Right lobe of liver (tissue), 4 donors: Measurements from ENCODE around the gene TBC1D8.

Experiments
- POLR2A ChIP-seq: fragments of 450-650 bp; IDR thresholded peaks from one replicate; pipeline ENCODE4 v1.6.1; 2017; ENCODE audit warnings: antibody characterized with exemption, mild to moderate bottlenecking
- TF ChIP-seq, protein P1 (sequence below), 4 donors: fragments of 200-600 bp in 3 of 4; fragments of 450-650 bp in 1 of 4; IDR thresholded peaks; one replicate each; pipeline versions ENCODE4 v1.5.1 to v1.8.0; 2016 to 2022; ENCODE audit warnings: antibody characterized with exemption in 4 of 4, mild to moderate bottlenecking in 2 of 4
- donor health status: DM: no; HTN: no; CAD: no.
- donor health status: DM: no; HTN: no; CAD: no.
- donor health status: DM: no; HTN: yes; CAD: no.

DNA sequence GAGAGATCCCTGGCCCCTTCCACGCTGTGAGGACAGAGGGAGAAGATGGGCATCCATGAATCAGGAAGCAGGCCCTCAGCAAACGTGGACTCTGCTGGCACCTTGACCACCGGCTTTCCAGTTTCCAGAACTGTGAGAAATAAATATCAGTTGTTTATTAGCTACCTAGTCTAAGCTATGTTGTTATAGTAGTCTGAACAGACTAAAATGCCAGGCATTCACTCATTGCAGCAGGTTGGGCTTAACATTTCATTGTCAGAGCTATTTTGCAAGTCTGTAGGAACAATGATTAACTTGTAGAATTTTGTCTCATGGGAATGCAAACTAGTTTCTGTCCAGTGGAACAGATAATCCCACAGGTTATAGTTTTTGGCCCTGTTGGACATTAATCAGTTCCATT is 24.8 kb upstream of the TBC1D8 start:
- TF ChIP-seq, protein P1, sequence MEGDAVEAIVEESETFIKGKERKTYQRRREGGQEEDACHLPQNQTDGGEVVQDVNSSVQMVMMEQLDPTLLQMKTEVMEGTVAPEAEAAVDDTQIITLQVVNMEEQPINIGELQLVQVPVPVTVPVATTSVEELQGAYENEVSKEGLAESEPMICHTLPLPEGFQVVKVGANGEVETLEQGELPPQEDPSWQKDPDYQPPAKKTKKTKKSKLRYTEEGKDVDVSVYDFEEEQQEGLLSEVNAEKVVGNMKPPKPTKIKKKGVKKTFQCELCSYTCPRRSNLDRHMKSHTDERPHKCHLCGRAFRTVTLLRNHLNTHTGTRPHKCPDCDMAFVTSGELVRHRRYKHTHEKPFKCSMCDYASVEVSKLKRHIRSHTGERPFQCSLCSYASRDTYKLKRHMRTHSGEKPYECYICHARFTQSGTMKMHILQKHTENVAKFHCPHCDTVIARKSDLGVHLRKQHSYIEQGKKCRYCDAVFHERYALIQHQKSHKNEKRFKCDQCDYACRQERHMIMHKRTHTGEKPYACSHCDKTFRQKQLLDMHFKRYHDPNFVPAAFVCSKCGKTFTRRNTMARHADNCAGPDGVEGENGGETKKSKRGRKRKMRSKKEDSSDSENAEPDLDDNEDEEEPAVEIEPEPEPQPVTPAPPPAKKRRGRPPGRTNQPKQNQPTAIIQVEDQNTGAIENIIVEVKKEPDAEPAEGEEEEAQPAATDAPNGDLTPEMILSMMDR (IDR thresholded peaks at IDR 0.05): no peak
- no peak for TF ChIP-seq POLR2A
